Measurements from ENCODE around the gene TAS2R31. TPM values are rescaled to one million over a fixed set of nuclear protein-coding genes. Genes with fewer than 3 reads are reported as not detected.

TAS2R31 gene
- total and polyA plus RNA-seq, 2 of the 13 experiments (the other 11 are each of a cell fraction or from before 2014, with no cell fraction given), result 0.96 to 6.5 TPM

GRCh38 chr12:11015775-11016430 is 15.3 kb downstream of the TAS2R31 start (continued):
- TF ChIP-seq, protein P1, sequence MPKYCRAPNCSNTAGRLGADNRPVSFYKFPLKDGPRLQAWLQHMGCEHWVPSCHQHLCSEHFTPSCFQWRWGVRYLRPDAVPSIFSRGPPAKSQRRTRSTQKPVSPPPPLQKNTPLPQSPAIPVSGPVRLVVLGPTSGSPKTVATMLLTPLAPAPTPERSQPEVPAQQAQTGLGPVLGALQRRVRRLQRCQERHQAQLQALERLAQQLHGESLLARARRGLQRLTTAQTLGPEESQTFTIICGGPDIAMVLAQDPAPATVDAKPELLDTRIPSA (CRISPR knock-in tag; IDR thresholded peaks at IDR 0.05; ENCODE audit: borderline replicate concordance), result no peak
- TF ChIP-seq ZNF292 (CRISPR knock-in tag; IDR thresholded peaks at IDR 0.05; ENCODE audit: borderline replicate concordance, low read depth), result peak; percentile 89
- no peak for TF ChIP-seq ASH2L (IDR thresholded peaks at IDR 0.05; ENCODE audit: insufficient read length, low read depth, low read length)
- TF ChIP-seq STAG1 (CRISPR knock-in tag; IDR thresholded peaks at IDR 0.05), result peak; percentile 25; the same call in 1 of the 2 replicates
- TF ChIP-seq ZNF713 (CRISPR knock-in tag; IDR thresholded peaks at IDR 0.05), result no peak
- no peak for TF ChIP-seq NR3C1 (CRISPR knock-in tag; IDR thresholded peaks at IDR 0.05)
- TF ChIP-seq KMT2A (CRISPR knock-in tag; IDR thresholded peaks at IDR 0.05), result no peak
- TF ChIP-seq RFX1 (IDR thresholded peaks at IDR 0.05), result no peak
- no peak for TF ChIP-seq ATF7-NPFF (CRISPR knock-in tag; IDR thresholded peaks at IDR 0.05; ENCODE audit: low read depth)
- TF ChIP-seq ZNF142 (CRISPR knock-in tag; IDR thresholded peaks at IDR 0.05), result no peak
- TF ChIP-seq ATAD3A (CRISPR knock-in tag; IDR thresholded peaks at IDR 0.05), result no peak
- TF ChIP-seq, protein P2, sequence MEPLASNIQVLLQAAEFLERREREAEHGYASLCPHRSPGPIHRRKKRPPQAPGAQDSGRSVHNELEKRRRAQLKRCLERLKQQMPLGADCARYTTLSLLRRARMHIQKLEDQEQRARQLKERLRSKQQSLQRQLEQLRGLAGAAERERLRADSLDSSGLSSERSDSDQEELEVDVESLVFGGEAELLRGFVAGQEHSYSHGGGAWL (CRISPR knock-in tag; IDR thresholded peaks at IDR 0.05), result no peak
- TF ChIP-seq ZNF609 (CRISPR knock-in tag; IDR thresholded peaks at IDR 0.05; ENCODE audit: borderline replicate concordance), result peak; percentile 78; the same call in 1 of the 2 replicates
- TF ChIP-seq HMGXB4 (CRISPR knock-in tag; IDR thresholded peaks at IDR 0.05; ENCODE audit: borderline replicate concordance in 1 of 2, low read depth in 1 of 2), result no peak
- TF ChIP-seq ZNF225 (CRISPR knock-in tag; IDR thresholded peaks at IDR 0.05), result no peak
